Measurements from ENCODE around the gene CD58.
"Not testable (repeated sequence)": the region's sequence is repeated elsewhere in the genome, so short reads cannot be mapped to it uniquely, and the experiment has no call there.

The CD58 gene

DNA sequence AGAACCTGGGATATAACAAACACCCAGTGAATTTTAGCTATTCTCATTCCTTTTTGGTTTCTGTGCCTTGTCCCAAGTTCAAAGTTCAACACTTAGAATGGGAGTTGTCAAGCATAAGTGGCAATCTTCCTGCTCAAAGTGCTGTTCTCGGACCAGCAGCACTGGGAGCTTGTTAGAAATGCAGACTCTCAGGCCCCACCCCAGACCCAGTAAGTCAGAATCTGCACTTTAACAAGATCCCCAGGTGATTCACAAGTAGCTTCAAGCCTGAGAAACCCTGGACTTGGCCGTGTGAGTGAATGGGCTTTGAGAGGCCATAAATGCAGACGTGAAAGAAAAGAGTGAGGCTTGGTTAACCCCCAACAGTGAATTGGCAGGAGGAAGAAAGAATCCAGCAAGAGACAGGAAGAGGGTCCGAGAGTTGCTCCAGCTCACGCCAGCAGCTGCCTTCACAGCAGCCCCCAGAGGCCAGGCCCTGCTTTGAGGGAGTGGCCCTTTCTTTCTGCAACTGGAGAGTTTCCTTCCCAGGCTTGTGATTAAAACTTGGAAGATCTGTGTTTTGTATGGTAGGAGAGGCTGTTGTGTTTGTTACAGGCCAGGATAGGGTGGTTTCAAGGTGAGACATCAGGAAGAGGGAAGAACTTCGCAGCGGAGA is 21.3 kb upstream of the CD58 start:
- DNase-seq = not testable (repeated sequence)

DNA sequence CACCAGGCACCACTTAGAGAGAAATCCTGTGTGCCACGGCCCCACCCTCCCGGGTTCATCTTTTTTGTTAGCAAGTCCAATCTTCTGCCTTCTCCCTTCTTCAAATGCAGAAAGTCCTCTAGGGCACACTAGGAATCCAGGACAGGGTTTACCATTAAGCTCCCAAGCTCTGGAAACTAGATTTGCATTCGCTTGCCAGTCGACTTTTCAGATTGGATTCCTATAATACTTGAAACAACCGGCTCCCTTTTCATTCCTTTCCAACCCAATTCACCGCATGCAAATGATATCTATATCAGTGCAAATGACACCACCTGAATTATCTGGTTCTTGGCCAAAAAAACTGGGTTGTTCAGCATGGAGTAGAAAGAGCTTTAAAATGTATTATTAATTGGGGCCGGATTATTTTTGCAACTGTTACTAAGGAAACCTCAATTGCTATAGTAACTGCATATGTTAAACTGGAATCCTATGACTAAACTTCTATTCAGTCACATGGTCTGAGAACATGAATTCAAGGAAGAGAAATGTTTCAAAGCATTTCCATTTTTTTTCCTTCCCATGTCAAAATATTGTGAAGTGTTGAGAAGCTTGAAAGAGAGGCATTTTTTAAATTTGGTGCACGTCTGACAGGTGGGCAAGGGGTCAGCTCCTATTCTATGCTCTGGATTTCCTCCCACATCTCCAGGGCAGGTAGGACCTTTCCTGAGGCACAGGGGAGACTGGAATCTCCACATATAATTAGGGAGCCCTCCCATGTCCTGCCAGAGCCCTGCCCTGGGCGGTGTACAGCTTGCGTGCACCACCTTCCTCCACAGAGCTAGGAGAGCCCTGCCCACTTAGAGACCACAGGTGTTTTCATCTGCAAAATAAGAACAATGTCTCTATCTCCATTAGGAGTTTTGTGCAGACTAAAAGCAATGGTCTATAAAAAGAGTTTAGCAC is 20.5 kb upstream of the CD58 start:
- DNase-seq = not testable (repeated sequence)

DNA sequence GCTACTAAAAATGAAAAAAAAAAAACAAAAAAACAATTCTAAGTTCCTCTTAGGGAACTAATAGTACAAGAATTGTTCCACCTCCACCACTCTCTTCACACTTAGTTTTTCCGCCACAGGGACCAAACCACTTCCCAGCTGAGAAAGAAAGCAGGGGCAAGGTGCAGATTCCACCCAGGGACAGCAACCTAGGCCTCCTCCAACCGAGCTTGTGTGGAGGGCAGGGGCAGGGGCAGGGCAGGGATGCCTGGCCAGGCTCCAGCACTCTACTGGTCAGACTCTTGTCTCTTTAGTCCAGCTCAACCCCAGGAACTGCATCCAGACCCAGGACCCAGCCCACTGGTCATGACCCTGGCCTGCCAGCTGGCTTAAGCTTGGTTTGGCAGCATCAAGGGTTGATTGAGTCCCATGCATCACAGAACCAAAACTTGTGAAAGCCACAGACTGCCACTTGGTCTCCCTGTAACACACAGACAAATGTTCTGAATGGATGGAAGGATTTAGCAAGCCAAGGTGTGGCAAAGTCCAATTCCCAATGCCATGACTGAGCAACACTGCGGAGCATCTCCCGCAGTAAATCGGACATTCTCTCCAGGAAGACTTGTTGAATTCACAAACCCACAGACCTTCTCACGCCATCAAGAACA is 19.7 kb upstream of the CD58 start:
- DNase-seq = not testable (repeated sequence)

DNA sequence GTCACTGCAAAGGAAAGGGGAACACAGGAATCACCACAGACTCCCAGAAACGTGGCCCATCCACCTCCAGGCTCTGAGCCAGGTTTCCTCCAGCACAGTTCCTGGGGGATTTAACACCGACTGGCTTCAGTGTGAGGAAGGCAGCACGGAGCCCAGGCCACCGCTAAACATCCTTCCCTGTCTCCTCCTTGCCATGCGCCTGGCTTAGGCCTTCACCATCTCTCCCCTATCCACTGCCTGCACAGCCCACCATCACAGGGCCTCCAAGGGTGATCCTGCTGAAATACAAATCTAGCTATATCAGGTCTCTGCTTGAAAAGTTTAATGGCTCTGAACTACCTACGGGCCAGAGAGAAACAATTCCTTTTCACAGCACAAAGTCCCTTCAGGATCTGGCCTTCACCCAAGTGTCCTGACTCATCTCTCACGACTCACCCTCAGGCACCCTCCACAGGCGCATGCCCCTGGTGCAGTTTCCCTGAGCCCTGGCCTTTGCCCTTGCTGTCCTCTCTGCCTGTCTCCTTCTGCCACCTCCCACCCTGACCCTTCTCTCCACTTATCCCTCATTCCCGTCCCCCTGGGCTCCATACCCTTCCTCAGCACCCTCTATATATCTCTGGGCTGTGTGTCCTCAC is 18.4 kb upstream of the CD58 start:
- not testable (repeated sequence) for DNase-seq

DNA sequence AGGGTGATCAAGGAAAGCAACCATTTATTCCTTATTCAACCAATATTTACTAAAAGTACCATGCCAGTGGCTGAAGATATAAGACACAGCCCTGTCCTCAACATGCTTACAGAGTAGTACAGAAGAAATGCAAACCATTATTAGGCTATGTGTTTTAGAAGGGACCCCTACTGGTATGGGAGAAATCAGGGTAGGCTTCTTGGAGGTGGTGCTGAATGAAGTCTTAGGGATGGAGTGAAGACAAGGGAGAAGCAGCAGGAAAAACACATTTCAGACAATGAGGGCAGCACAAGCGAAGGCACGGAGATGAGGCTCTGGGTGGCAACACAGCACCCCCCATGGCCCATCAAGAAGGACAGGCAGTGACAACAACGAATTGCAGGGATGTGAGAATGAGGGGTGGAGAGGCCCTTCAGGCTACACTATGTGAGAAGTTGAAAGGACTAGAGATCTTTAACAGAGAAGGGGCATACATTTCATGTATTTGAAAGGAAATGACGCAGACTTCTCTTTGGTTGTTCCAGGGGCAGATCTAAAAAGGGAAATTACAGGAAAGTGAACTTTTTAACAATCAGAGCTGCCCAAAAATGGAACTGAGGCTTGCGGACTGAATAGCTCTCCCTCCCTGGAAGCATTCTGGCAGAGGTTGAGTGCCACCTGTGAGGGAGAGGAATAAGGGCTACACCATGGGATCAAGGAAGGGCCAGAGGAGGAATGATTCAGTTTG is 16.8 kb upstream of the CD58 start:
- DNase-seq = no peak

DNA sequence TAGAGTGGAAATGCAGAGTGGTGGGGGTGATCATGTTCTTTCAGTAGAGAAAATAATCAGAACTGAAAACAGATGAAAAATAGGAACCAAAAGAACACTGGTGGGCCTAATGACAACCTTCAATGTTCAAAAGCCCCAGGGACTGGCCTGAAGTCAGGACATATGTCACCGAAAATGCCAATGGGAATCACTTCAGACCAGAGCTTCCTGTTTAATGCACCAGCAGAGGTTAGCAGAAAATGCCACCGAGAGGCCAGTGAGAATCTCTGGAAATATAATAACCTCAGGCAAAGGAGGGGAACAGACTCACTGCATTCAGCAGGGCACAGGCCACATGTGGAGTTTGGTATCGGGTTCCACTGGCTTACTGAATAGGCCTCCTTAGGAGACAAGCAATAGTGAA is 15.9 kb upstream of the CD58 start:
- DNase-seq = no peak

DNA sequence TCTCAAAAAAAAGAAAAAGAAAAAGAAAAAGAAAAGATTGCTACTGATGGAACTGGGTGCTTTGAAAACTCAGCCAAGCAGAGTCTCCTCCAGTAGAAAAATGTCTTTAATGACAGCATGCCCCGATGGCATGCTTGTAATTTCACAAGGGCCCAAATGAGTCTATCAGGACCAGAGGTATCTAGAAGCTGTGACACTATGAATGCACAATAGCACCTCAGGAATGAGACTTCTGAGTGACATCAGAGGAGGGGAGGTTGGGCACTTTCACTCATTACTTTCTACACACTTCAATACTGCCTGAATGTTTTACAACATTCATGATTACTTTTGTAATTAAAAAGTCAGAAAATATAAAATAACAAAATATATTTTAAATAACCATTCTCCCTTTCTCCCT is 15.1 kb upstream of the CD58 start:
- no peak for DNase-seq

DNA sequence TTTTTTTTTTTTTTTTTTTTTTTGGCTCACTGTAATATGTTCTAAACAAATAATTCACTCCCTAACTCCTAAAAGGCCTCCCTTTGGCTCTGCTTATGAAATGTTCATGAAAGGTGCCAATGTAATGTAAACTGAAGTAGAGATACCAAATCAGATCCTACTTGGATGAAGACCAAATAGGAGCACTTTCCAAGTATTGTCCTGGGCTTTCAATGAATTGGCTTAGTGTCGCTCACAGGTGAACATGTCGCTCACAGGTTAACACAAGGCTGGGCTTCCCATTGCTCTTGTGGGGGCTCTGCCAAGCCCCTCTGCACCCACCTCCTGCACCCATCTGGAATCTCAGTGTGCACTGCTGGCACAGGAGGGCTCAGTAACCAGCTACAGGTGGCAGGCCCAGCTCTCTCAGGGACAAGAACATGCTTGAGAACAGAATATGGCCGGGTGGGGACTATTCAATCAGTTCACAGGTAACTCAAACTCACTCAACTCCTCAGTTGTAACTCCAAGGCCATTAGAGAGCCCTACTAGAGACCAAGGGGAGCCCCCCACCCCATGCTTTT is 10.6 kb upstream of the CD58 start:
- no peak for DNase-seq

DNA sequence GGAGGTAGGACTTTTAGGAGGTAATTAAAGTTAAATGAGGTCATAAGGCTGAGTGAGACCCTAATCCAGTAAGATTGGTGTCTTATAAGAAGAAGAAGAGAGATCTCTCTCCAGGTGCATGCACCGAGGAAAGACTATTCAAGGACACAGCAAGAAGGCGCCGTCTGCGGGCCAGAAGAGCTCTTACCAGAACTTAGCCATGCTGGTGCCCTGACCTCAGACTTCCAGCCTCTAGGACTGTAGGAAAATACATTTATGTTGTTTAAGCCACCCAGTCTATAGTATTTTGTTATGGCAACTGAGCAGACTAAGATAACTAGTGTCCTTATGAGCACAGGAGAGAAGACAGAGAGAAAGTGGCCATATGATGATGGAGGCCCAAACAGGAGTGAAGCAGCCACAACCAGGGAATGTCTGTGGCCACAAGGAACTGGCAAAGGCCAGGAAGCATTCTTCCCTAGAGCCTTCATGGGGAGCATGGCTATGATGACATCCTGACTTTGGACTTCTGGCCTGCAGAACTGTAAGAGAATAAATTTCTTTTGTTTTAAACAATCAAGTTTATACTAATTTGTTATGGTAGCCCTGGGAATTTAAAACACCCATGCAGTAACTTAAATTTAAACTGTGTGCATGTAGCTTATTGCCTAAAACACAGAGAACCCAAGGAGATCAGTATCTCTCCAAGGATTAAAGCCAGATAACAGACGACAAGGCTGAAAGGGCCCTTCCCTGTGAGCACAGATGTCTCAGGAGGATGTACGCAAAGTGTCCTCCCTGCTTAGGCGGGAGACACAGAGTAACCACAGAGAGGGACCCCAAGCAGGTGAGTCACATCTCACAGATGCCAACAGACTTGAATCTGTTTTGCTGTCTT is 9.9 kb upstream of the CD58 start:
- no peak for DNase-seq

DNA sequence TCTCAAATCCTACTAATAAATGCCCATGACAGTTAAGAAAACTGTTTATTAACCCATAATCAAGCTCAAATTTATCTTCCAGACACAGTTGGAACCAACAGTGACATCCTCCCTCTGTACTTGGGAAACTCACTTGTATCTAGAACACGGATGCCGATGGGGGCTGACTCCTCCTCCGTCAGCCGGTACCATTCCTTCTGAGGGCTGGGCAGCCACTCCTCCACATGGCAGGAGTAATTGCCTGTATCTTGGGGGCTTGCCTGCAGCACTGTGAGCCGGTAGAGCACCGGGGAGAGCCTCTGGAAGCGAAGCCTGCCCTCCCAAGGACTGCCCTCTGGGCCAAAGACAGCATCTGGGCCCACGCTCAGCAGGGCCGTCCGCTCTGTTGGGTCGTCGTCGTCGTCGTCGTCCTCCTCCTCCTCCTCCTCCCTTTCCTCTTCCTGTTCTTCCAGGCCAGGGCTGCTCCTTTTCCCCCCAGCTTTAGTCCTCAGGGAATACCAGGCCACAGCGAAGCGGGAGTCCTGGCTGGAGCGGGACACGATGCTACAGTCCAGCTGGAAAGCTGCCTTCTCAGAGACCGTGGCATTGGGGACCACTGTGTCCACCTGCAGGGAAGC is 8.5 kb upstream of the CD58 start:
- DNase-seq = no peak

DNA sequence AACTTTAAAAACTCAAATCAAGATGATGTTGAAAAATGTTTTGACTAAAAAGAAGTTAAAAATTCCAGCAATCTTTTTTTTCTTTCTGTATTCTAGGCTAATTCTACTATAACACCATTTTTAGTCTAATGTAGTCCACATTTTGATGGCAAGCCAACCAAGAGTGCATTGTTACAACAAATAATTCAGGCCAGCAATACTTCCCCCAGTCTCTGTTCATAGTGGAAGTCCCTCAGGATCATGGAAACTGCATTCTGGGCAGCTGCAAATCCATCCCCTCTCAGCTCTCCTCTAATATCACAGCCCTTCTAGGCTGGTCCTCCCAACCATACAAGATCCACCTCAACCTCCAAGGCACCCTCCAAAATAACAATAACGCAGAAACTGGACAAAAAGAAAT is 7.8 kb upstream of the CD58 start:
- no peak for DNase-seq

DNA sequence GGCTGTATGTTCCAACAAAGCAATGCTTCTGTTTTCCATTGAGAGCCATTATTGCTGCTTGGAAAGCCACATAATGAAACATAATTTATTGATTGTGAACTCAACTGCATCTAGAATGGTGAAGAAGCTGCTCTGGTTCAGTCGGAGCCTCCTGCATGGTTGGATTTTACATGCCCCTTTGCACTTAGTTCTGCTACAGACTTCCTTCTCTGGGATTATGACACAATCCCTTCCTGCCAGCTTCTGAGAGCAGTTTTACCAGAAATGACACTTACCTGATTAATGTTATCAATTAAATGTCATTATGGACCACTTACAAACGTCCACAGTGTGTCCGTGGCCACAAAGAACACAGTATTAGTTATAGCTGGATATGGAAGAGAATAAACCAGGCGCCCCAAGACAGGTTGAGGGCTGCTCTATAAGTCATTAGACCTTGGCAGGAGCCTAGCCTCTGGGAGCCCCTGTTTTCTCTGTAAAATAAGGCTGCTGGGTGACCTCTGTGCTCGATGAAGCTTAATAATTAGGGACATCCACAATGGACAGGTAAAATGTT is 7.0 kb upstream of the CD58 start:
- no peak for DNase-seq

DNA sequence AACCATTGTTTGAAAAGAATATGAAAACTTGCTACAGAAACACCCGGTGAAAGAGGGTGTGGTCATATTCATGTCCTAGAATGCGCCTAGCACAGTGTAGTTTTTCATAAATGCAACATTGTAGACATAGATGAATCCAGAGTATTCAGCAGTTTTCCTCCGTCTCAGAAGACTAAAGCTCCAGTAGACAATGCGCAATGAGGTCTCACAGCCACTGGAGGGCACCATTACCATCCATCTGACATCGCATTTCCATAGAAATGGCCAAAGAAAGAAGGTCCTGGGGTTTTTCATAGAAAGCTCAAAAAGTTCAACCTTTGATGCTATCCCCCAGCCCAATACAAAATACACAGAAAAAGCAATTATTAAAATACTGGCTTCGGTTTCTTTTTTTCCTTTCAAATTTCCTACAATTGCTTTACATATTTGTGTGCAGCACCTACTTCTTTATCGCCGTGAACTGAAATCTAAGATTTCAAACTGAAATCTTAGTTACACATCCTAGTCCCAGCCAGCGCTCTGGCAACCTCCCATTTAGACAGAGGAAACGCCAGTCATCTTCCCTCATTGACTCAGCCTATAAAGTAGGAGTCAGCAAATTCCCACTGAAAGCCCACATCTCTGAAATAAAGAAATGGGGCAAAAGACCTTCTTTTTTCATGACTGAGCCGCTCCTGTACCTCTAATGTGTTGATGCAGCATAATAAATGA is 3.9 kb upstream of the CD58 start:
- DNase-seq = no peak

DNA sequence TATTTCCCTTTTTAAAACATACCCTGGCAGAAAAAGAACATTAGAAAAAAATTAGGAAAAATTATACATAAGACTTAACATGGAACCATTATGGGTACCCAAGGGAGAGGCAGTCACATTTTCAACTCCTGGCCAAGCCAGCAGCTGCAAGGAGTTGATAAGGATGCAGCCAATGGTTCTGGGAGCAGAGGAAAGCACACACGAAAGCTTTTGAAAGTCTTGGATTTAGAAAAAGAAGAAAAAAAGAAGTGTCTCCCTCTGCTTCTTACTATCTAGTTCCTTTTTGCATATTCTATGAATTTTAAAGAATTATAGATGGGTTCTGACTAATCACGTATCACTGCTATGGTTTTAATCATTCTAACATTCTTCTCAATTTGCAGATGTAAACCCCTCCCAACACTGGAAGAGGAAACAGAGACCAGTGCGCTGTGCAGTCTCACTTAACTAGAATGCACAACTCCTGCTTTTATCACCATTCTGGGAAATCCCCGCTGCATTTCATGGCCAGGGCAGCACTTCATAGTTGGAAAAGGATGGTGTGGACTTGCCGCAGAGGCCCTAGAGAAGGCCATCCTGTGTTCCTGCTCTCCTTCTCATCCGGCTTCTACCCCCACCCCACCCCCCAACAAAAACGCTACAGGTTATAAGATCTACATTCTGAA is 2.7 kb upstream of the CD58 start:
- no peak for DNase-seq

DNA sequence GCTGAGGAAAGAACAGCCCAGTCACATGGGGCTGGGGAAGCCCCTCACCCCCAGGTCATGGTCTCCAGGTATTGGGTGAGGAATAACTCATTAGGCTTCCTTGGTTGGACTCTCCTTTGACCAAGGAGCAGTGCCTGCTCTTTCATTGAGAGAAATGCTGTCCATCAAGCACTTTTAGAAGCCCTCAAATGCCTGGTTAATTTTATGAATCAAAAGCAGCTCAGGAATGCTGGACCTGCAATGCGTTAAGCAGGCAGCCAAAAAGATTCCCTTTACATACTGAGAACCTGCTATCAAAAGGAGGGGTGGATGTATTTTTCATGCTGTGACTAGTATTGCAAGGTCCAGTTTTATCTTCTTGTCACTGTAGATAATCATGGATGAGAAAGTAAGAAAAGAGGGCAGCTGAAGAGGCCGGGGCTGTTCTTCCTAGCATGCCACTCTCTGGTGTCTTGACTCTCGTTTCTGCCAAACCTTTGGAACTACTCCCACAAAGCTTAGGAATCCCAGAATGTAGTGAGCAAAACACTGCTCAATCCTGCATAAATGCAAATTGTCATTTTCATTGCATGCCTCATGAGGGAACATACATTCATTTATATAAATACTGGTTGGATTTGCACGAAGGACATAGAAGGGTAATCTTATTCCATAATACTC is 2.1 kb upstream of the CD58 start:
- DNase-seq = no peak

DNA sequence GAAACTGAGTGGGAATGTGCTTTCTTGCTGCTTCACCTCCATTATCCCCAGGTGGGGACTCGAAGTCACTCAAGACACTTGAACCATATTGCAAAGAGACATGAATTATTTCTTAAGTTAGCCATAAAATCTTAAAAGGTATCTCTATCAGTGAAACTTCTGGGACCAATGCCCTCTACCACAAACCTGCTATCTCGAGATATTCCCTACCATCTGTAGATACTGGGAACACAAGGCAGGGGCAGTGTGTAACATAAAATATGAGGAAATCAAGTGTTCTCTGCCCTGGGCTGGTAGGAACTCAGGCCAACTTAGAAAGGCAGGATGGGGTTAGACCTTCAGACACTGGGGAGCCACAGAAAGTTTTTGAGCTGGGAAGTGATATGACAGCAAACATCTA is 1.3 kb upstream of the CD58 start:
- no peak for DNase-seq

DNA sequence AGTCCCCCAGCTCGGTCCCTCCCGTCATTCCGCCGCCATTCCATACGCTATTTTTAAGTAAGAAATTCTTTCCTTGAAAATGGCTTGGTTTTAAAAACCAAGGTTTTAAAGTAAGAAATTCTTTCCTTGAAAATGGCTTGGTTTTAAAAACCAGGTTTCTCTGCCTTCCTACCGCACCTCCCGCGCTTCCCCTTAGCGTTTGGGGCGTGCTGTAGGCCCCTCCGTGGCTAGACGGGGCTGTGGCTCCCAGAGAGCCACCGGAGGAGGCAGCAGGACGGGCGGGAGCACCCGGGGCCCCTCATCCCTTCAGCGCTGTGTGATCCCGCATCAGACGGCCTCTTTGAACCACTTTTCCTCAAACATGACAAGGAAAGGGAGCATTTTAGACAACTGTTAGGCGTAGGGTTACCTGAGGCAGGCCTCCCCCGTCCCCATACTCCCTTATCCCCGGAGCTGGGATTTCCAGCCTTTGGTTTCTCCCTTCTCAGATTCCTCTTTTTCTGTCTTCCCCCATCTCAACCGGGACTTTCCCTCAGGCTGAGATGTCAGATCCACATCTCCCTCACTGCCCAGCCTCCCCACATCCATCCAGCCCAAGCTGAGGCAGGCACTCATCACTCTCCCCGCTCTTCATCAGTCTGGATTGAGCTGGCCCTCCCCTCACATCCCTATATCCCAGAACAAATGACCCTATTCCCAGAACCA is 541 bp upstream of the CD58 start:
- DNase-seq = no peak

Measured in activated gamma-delta T cell (primary cell).